Neural cell (in vitro differentiated cells): Measurements from ENCODE around the gene NNT.

Source experiments
- EP300 ChIP-seq: fragments of 450-650 bp; conservative IDR thresholded peaks from 2 replicates; pipeline ENCODE4 v1.6.1; 2014; ENCODE audit warnings: antibody characterized with exemption, mild to moderate bottlenecking, moderate library complexity; ENCODE audit not compliant: poor library complexity, severe bottlenecking
- EZH2 ChIP-seq: fragments of 200-600, 300-800 bp; shearing (Covaris generic), sonication (generic); IDR thresholded peaks from 2 replicates; pipeline ENCODE4 v1.6.1; 2014; ENCODE audit warnings: antibody characterized with exemption, low read length, borderline replicate concordance, mild to moderate bottlenecking; ENCODE audit not compliant: insufficient read depth, poor library complexity, severe bottlenecking
- POLR2AphosphoS5 ChIP-seq: IDR thresholded peaks from 2 replicates; pipeline ENCODE4 v1.6.1; 2012
- RAD21 ChIP-seq: fragments of 450-650 bp; conservative IDR thresholded peaks from 2 replicates; pipeline ENCODE4 v1.6.1; 2014; ENCODE audit warnings: antibody characterized with exemption, mild to moderate bottlenecking, moderate library complexity
- REST ChIP-seq: IDR thresholded peaks from 2 replicates; pipeline ENCODE4 v1.6.1; 2012; ENCODE audit warnings: borderline replicate concordance
- TAF1 ChIP-seq: IDR thresholded peaks from 2 replicates; pipeline ENCODE4 v1.6.1; 2012; ENCODE audit warnings: low read depth
- TF ChIP-seq, protein P1 (sequence below): fragments of 450-650 bp; IDR thresholded peaks from 2 replicates; pipeline ENCODE4 v1.5.1; 2014; ENCODE audit warnings: antibody characterized with exemption, mild to moderate bottlenecking, moderate library complexity; ENCODE audit not compliant: poor library complexity, severe bottlenecking

DNA sequence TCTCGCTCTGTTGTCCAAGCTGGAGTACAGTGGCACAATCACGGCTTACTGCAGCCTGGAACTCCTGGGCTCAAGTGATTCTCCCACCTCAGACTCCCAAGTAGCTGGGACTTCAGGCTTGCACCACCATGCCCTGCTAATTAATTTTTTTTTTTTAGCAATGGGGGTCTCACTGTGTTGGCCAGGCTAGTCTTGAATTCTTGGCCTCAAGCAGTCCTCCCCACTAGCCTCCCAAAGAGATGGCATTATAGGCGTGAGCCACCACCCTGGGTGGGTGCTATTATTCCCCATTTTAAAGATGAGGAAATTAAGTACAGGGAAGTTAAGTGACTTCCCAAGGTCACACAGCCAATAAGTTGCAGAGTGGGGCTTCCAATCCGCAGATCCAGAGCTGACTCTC is 1.7 kb downstream of the NNT start:
- TF ChIP-seq, protein P1, sequence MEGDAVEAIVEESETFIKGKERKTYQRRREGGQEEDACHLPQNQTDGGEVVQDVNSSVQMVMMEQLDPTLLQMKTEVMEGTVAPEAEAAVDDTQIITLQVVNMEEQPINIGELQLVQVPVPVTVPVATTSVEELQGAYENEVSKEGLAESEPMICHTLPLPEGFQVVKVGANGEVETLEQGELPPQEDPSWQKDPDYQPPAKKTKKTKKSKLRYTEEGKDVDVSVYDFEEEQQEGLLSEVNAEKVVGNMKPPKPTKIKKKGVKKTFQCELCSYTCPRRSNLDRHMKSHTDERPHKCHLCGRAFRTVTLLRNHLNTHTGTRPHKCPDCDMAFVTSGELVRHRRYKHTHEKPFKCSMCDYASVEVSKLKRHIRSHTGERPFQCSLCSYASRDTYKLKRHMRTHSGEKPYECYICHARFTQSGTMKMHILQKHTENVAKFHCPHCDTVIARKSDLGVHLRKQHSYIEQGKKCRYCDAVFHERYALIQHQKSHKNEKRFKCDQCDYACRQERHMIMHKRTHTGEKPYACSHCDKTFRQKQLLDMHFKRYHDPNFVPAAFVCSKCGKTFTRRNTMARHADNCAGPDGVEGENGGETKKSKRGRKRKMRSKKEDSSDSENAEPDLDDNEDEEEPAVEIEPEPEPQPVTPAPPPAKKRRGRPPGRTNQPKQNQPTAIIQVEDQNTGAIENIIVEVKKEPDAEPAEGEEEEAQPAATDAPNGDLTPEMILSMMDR: no peak
- TF ChIP-seq POLR2AphosphoS5 (no peak), EP300 (no peak), REST (no peak), TAF1 (no peak), EZH2 (no peak), RAD21 (no peak)
